Uterus (tissue), 4 donors: ENCODE measurements around the gene TRIM10. TPM values are rescaled to one million over a fixed set of nuclear protein-coding genes. Genes with fewer than 3 reads are reported as not detected.
"Not testable (repeated sequence)": the region's sequence is repeated elsewhere in the genome, so short reads cannot be mapped to it uniquely, and the experiment has no call there.

Source experiments
- DNase-seq, 2 donors: peaks; one replicate each; pipeline ENCODE4 v3.0.0-alpha.2; 2019 to 2020
- H3K27ac ChIP-seq, 2 donors: fragments of 200-600 bp; sonication (generic); 1 replicate in 1 of 2; 2 replicates in 1 of 2; pipeline ENCODE4 v1.5.1; 2016 to 2018
- H3K27me3 ChIP-seq, 2 donors: fragments of 200-600 bp; sonication (generic); one replicate each; pipeline ENCODE4 v1.5.1; 2018 to 2019; ENCODE audit warnings: control low read depth in 1 of 2
- H3K36me3 ChIP-seq, 2 donors: fragments of 200-600 bp; sonication (generic); one replicate each; pipeline ENCODE4 v1.5.1; 2019; ENCODE audit warnings: control low read depth in 1 of 2
- H3K4me1 ChIP-seq, 2 donors: fragments of 200-600 bp; sonication (generic); one replicate each; pipeline ENCODE4 v1.5.1; 2018 to 2019; ENCODE audit warnings: control low read depth in 1 of 2
- H3K4me3 ChIP-seq, 2 donors: fragments of 200-600 bp; sonication (generic); 1 replicate in 1 of 2; 2 replicates in 1 of 2; pipeline ENCODE4 v1.5.1; 2018 to 2019; ENCODE audit warnings: mild to moderate bottlenecking in 1 of 2
- H3K9me3 ChIP-seq, 2 donors: fragments of 200-600 bp; sonication (generic); one replicate each; pipeline ENCODE4 v1.5.1; 2019; ENCODE audit warnings: control low read depth in 1 of 2
- CTCF ChIP-seq, 4 experiments: fragments of 200-600 bp in 2 of 4; fragments of 450-650 bp in 2 of 4; sonication (generic) in 2 of 4; IDR thresholded peaks; one replicate each; pipeline ENCODE4 v1.5.1; 2016 to 2019; ENCODE audit warnings: antibody characterized with exemption in 4 of 4, mild to moderate bottlenecking in 2 of 4, moderate library complexity in 1 of 4
- POLR2A ChIP-seq, 2 donors: fragments of 450-650 bp; IDR thresholded peaks; one replicate each; pipeline ENCODE4 v1.6.1; 2016; ENCODE audit warnings: antibody characterized with exemption in 2 of 2, mild to moderate bottlenecking in 1 of 2, moderate library complexity in 1 of 2
- intact Hi-C: fragments of 100-400 bp; cut with DNase I; formaldehyde crosslinking; loops from one replicate; pipeline ENCODE4 v1.15.1; 2023; ENCODE audit warnings: low total_unique reads
- total RNA-seq, 4 donors: library from RNA; depleted of rRNA in 3 of 4; stranded (reverse); fragments of >200 nt in 3 of 4; gene quantifications; one replicate each; pipeline versions ENCODE4 v1.1.0 to v1.2.4, GENCODE V29; 2014 to 2023
- donor health status: DM: yes; HTN: yes; CAD: no.

Gene TRIM10
- total RNA-seq, 4 donors from 2014 or later: 0.69 TPM; not detected in 3

GRCh38 chr6:30129265-30130178 is 31.5 kb downstream of the TRIM10 start:
- TF ChIP-seq POLR2A (IDR thresholded peaks at IDR 0.05) (no peak), CTCF (IDR thresholded peaks at IDR 0.05) (no peak)
- Histone ChIP-seq H3K9me3 (no peaks in the 10 kb centered on the region), H3K27me3 (peaks cover 5 to 29% of the 10 kb centered on the region in 2 donors), H3K4me3 (no peak overlapping the region), H3K4me1 (no peaks in the 10 kb centered on the region), H3K36me3 (no peaks in the 10 kb centered on the region), H3K27ac (no peak overlapping the region)
- DNase-seq: no peak
- intact Hi-C loops: no loop called here

GRCh38 chr6:30127238-30128093 is 33.5 kb downstream of the TRIM10 start:
- H3K27me3 ChIP-seq: peaks cover 5 to 29% of the 10 kb centered on the region in 2 donors
- H3K9me3 ChIP-seq: no peaks in the 10 kb centered on the region
- DNase-seq: no peak
- intact Hi-C loops: no loop called here
- no peak overlapping the region for H3K4me3 ChIP-seq
- no peaks in the 10 kb centered on the region for H3K36me3 ChIP-seq
- no peak overlapping the region for H3K27ac ChIP-seq
- TF ChIP-seq CTCF (IDR thresholded peaks at IDR 0.05) (no peak), POLR2A (IDR thresholded peaks at IDR 0.05) (no peak)
- no peaks in the 10 kb centered on the region for H3K4me1 ChIP-seq

- Histone ChIP-seq H3K27me3 (no peaks in the 10 kb centered on the region), H3K9me3 (no peaks in the 10 kb centered on the region), H3K36me3 (no peaks in the 10 kb centered on the region), H3K4me3 (no peak overlapping the region), H3K4me1 (no peaks in the 10 kb centered on the region), H3K27ac (no peak overlapping the region)
- intact Hi-C loops: no loop called here
- TF ChIP-seq CTCF (IDR thresholded peaks at IDR 0.05) (no peak), POLR2A (IDR thresholded peaks at IDR 0.05) (no peak)
- no peak for DNase-seq
Observed at GRCh38 chr6:30122515-30122914, 38.5 kb downstream of the TRIM10 start.

- no peaks in the 10 kb centered on the region for H3K4me1 ChIP-seq
- no peak overlapping the region for H3K4me3 ChIP-seq
- no peaks in the 10 kb centered on the region for H3K9me3 ChIP-seq
- DNase-seq: no peak
- H3K27me3 ChIP-seq: no peaks in the 10 kb centered on the region
- H3K27ac ChIP-seq: no peak overlapping the region
- intact Hi-C loops: no loop called here
- no peaks in the 10 kb centered on the region for H3K36me3 ChIP-seq
- TF ChIP-seq POLR2A (IDR thresholded peaks at IDR 0.05) (no peak), CTCF (IDR thresholded peaks at IDR 0.05) (no peak)
Observed at GRCh38 chr6:30121446-30122366, 39.3 kb downstream of the TRIM10 start.

GRCh38 chr6:30118691-30119090 is 42.3 kb downstream of the TRIM10 start:
- H3K4me3 ChIP-seq, H3K36me3 ChIP-seq, H3K27ac ChIP-seq, DNase-seq, H3K4me1 ChIP-seq, H3K9me3 ChIP-seq, intact Hi-C loops: not testable (repeated sequence)
- peaks cover 0 to 11% of the 10 kb centered on the region in 2 donors for H3K27me3 ChIP-seq
